Vagina (tissue), 2 donors: ENCODE data around the gene ARPC2. TPM values are rescaled to one million over a fixed set of nuclear protein-coding genes. Genes with fewer than 3 reads are reported as not detected.
A peak's percentile ranks its signal among the peaks of the same experiment; 100 is the strongest.

ENCODE experiments used
- DNase-seq, 2 donors: peaks; one replicate each; pipeline ENCODE4 v3.0.0-alpha.2; 2017; ENCODE audit errors: extremely low spot score in 2 of 2
- H3K27ac ChIP-seq: fragments of 200-600 bp; sonication (generic); one replicate; pipeline ENCODE4 v1.5.1; 2019
- H3K27me3 ChIP-seq: fragments of 200-600 bp; sonication (generic); one replicate; pipeline ENCODE4 v1.5.1; 2019
- H3K36me3 ChIP-seq, 2 donors: fragments of 200-600 bp; sonication (generic); one replicate each; pipeline ENCODE4 v1.5.1; 2017 to 2019
- H3K4me1 ChIP-seq: fragments of 200-600 bp; sonication (generic); one replicate; pipeline ENCODE4 v1.5.1; 2019
- H3K4me3 ChIP-seq, 2 donors: fragments of 200-600 bp; sonication (generic); 1 replicate in 1 of 2; 2 replicates in 1 of 2; pipeline ENCODE4 v1.5.1; 2016 to 2019
- H3K9me3 ChIP-seq: fragments of 200-600 bp; sonication (generic); one replicate; pipeline ENCODE4 v1.5.1; 2019
- CTCF ChIP-seq, 3 experiments: fragments of 450-650 bp in 2 of 3; fragments of 200-600 bp in 1 of 3; sonication (generic) in 1 of 3; IDR thresholded peaks; one replicate each; pipeline ENCODE4 v1.5.1; 2017 to 2019; ENCODE audit warnings: antibody characterized with exemption in 3 of 3, mild to moderate bottlenecking in 2 of 3, moderate library complexity in 2 of 3
- POLR2A ChIP-seq, 2 donors: fragments of 450-650 bp; IDR thresholded peaks; one replicate each; pipeline ENCODE4 v1.6.1; 2017; ENCODE audit warnings: antibody characterized with exemption in 2 of 2, mild to moderate bottlenecking in 2 of 2, moderate library complexity in 2 of 2
- POLR2AphosphoS5 ChIP-seq, 2 donors: sonication (generic); formaldehyde crosslinking; IDR thresholded peaks; one replicate each; pipeline ENCODE4 v1.9.0; 2017; ENCODE audit warnings: antibody characterized with exemption in 2 of 2, mild to moderate bottlenecking in 2 of 2, low read depth in 1 of 2; ENCODE audit not compliant: insufficient read depth in 1 of 2
- intact Hi-C: fragments of 100-400 bp; cut with DNase I; formaldehyde crosslinking; loops from one replicate; pipeline ENCODE4 v1.15.1; 2023
- total RNA-seq: library from RNA; depleted of rRNA; stranded (reverse); fragments of >200 nt; gene quantifications from one replicate; pipeline ENCODE4 v1.2.3, GENCODE V29; 2016

ARPC2 gene
- total RNA-seq, 1 donor from 2014 or later: 284 TPM

- Histone ChIP-seq H3K4me3 (no peak overlapping the region), H3K27me3 (no peaks in the 10 kb centered on the region), H3K9me3 (no peaks in the 10 kb centered on the region), H3K4me1 (peaks cover 23% of the 10 kb centered on the region), H3K27ac (no peak overlapping the region), H3K36me3 (peaks cover 0 to 54% of the 10 kb centered on the region in 2 donors)
- no peak for DNase-seq
- intact Hi-C loops: loop anchor here (10.0 kb wide), 1 partner anchor 71 kb away; no protein-coding TSS in a partner anchor
- TF ChIP-seq CTCF (IDR thresholded peaks at IDR 0.05) (no peak), POLR2AphosphoS5 (IDR thresholded peaks at IDR 0.05; ENCODE audit: insufficient read depth in 1 of 2, low read depth in 1 of 2) (no peak)
Observed at GRCh38 chr2:218255446-218255845, 38.5 kb downstream of the ARPC2 start.

- Histone ChIP-seq H3K27me3 (no peaks in the 10 kb centered on the region), H3K27ac (no peak overlapping the region), H3K4me3 (no peak overlapping the region), H3K36me3 (peaks cover 0 to 41% of the 10 kb centered on the region in 2 donors), H3K4me1 (peaks cover 29% of the 10 kb centered on the region), H3K9me3 (no peaks in the 10 kb centered on the region)
- DNase-seq: no peak
- TF ChIP-seq POLR2A (IDR thresholded peaks at IDR 0.05) (no peak), POLR2AphosphoS5 (IDR thresholded peaks at IDR 0.05; ENCODE audit: insufficient read depth in 1 of 2, low read depth in 1 of 2) (no peak), CTCF (IDR thresholded peaks at IDR 0.05) (no peak)
- intact Hi-C loops: loop anchor here (10.0 kb wide), 1 partner anchor 72 kb away; no protein-coding TSS in a partner anchor
Observed at GRCh38 chr2:218256612-218257350, 39.8 kb downstream of the ARPC2 start.

- H3K9me3 ChIP-seq: no peaks in the 10 kb centered on the region
- no peak for TF ChIP-seq POLR2A (IDR thresholded peaks at IDR 0.05)
- TF ChIP-seq POLR2AphosphoS5 (IDR thresholded peaks at IDR 0.05; ENCODE audit: insufficient read depth in 1 of 2, low read depth in 1 of 2): no peak
- TF ChIP-seq CTCF (IDR thresholded peaks at IDR 0.05): peak; percentile 8 to 25 (median 14)
- no peak overlapping the region for H3K4me3 ChIP-seq
- peaks cover 0 to 35% of the 10 kb centered on the region in 2 donors for H3K36me3 ChIP-seq
- no peaks in the 10 kb centered on the region for H3K27me3 ChIP-seq
- intact Hi-C loops: loop anchor here (10.0 kb wide), 1 partner anchor 73 kb away; no protein-coding TSS in a partner anchor
- no peak overlapping the region for H3K27ac ChIP-seq
- peaks cover 29% of the 10 kb centered on the region for H3K4me1 ChIP-seq
- no peak for DNase-seq
Observed at GRCh38 chr2:218257390-218257981, 40.5 kb downstream of the ARPC2 start.

GRCh38 chr2:218259099-218259961 lies 42.3 kb downstream of the ARPC2 start:
- Histone ChIP-seq H3K36me3 (peaks cover 0 to 39% of the 10 kb centered on the region in 2 donors), H3K27me3 (no peaks in the 10 kb centered on the region), H3K9me3 (no peaks in the 10 kb centered on the region), H3K4me3 (peak overlapping the region in 1 of 2 donors; percentile 11), H3K27ac (peak overlapping the region; percentile 80), H3K4me1 (peaks cover 29% of the 10 kb centered on the region)
- no peak for TF ChIP-seq CTCF (IDR thresholded peaks at IDR 0.05)
- peak in 1 of 2 donors; percentile 68 for TF ChIP-seq POLR2AphosphoS5 (IDR thresholded peaks at IDR 0.05; ENCODE audit: insufficient read depth in 1 of 2, low read depth in 1 of 2)
- TF ChIP-seq POLR2A (IDR thresholded peaks at IDR 0.05): peak in 1 of 2 donors; percentile 3
- DNase-seq: peak in 1 of 2 donors; percentile 92
- intact Hi-C loops: loop anchor here (10.0 kb wide), 1 partner anchor 75 kb away; no protein-coding TSS in a partner anchor
